ENCODE data around the gene LMBRD2.
"Not testable (repeated sequence)": the region's sequence is repeated elsewhere in the genome, so short reads cannot be mapped to it uniquely, and the experiment has no call there.

LMBRD2 gene

DNA sequence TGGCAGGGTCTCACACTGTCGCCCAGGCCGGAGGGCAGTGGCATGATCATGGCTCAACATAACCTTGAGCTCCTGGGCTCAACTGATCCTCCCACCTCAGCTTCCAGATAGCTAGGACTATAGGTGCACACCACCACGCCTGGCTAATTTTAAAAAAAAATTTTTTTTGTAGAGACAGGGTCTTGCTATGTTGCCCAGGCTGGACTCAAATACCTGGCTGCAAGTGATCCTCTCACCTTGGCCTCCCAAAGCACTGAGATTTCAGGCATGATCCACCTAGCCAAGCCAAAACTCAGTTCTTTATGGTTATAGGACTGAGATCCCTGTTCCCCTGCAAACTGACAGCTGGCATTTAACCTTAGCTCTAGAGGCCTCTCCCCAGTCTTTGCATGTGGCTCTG lies 5.3 kb downstream of the LMBRD2 start:
- H3K4me3 ChIP-seq (ENCODE audit: low read depth, low read length): no peak overlapping the region
- DNase-seq (ENCODE audit: low read depth, low spot score): no peak
- TF ChIP-seq, protein P1, sequence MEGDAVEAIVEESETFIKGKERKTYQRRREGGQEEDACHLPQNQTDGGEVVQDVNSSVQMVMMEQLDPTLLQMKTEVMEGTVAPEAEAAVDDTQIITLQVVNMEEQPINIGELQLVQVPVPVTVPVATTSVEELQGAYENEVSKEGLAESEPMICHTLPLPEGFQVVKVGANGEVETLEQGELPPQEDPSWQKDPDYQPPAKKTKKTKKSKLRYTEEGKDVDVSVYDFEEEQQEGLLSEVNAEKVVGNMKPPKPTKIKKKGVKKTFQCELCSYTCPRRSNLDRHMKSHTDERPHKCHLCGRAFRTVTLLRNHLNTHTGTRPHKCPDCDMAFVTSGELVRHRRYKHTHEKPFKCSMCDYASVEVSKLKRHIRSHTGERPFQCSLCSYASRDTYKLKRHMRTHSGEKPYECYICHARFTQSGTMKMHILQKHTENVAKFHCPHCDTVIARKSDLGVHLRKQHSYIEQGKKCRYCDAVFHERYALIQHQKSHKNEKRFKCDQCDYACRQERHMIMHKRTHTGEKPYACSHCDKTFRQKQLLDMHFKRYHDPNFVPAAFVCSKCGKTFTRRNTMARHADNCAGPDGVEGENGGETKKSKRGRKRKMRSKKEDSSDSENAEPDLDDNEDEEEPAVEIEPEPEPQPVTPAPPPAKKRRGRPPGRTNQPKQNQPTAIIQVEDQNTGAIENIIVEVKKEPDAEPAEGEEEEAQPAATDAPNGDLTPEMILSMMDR (IDR thresholded peaks at IDR 0.05; ENCODE audit: low read depth, low read length): no peak
- in situ Hi-C loops (cut with HindIII; ENCODE audit: low sequenced_read_pairs): no loop called here

GRCh38 chr5:36145311-36145710 lies 6.4 kb downstream of the LMBRD2 start:
- DNase-seq (ENCODE audit: low read depth, low spot score): no peak
- TF ChIP-seq, protein P1 (IDR thresholded peaks at IDR 0.05; ENCODE audit: low read depth, low read length): no peak
- no peak overlapping the region for H3K4me3 ChIP-seq (ENCODE audit: low read depth, low read length)
- in situ Hi-C loops (cut with HindIII; ENCODE audit: low sequenced_read_pairs): no loop called here

- TF ChIP-seq, protein P1 (IDR thresholded peaks at IDR 0.05; ENCODE audit: low read depth, low read length): no peak
- in situ Hi-C loops (cut with HindIII; ENCODE audit: low sequenced_read_pairs): no loop called here
- no peak overlapping the region for H3K4me3 ChIP-seq (ENCODE audit: low read depth, low read length)
- no peak for DNase-seq (ENCODE audit: low read depth, low spot score)
Measured at GRCh38 chr5:36138900-36139683, 12.6 kb downstream of the LMBRD2 start.

GRCh38 chr5:36136581-36136980 lies 15.1 kb downstream of the LMBRD2 start:
- TF ChIP-seq, protein P1 (IDR thresholded peaks at IDR 0.05; ENCODE audit: low read depth, low read length): no peak
- in situ Hi-C loops (cut with HindIII; ENCODE audit: low sequenced_read_pairs): no loop called here

GRCh38 chr5:36135988-36136387 lies 15.7 kb downstream of the LMBRD2 start:
- DNase-seq (ENCODE audit: low read depth, low spot score): no peak
- TF ChIP-seq, protein P1 (IDR thresholded peaks at IDR 0.05; ENCODE audit: low read depth, low read length): no peak
- in situ Hi-C loops (cut with HindIII; ENCODE audit: low sequenced_read_pairs): no loop called here
- H3K4me3 ChIP-seq (ENCODE audit: low read depth, low read length): no peak overlapping the region

More at GRCh38 chr5:36136581-36136980, 15.1 kb downstream of the LMBRD2 start:
- no peak overlapping the region for H3K4me3 ChIP-seq (ENCODE audit: low read depth, low read length)
- DNase-seq (ENCODE audit: low read depth, low spot score): no peak

DNA sequence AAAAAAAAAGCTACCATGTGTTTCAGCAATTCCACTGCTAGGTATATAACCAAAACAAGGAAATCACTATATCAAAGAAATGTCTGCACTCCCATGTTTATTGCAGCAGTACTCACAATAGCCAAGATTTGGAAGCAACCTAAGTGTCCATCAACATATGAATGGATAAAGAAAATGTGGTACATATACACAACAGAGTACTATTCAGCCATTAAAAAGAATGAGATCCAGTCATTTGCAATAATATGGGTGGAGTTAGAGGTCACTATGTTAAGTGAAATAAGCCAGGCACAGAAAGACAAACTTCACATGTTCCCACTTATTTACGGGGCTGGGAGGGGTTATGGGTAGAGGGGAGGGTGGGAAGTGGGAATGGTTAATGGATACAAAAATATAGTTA lies 18.7 kb downstream of the LMBRD2 start:
- in situ Hi-C loops (cut with HindIII; ENCODE audit: low sequenced_read_pairs); H3K4me3 ChIP-seq (ENCODE audit: low read depth, low read length); DNase-seq (ENCODE audit: low read depth, low spot score): not testable (repeated sequence)

- H3K4me3 ChIP-seq (ENCODE audit: low read depth, low read length); DNase-seq (ENCODE audit: low read depth, low spot score); in situ Hi-C loops (cut with HindIII; ENCODE audit: low sequenced_read_pairs): not testable (repeated sequence)
Measured at GRCh38 chr5:36129666-36130065, 22.0 kb downstream of the LMBRD2 start.
